ENCODE data around the gene THSD8. TPM values are rescaled to one million over a fixed set of nuclear protein-coding genes. Genes with fewer than 3 reads are reported as not detected.

The THSD8 gene
- total RNA-seq, 1 experiment from 2014 or later: 9.0 TPM

- H3K4me2 ChIP-seq (ENCODE audit: low read depth, low read length, poor library complexity, severe bottlenecking): peak overlapping the region; percentile 80
- H3K27me3 ChIP-seq (ENCODE audit: low read length): no peaks in the 10 kb centered on the region
- H3K79me2 ChIP-seq (ENCODE audit: low read length): no peaks in the 10 kb centered on the region
- H3K9me2 ChIP-seq (replicated peaks; ENCODE audit: insufficient read depth, low read length): no peaks in the 10 kb centered on the region
- no peaks in the 10 kb centered on the region for H4K20me1 ChIP-seq (ENCODE audit: insufficient read depth, low read depth, low read length)
- no peak overlapping the region for H2AFZ ChIP-seq (ENCODE audit: low read length)
- no peak overlapping the region for H3K4me3 ChIP-seq (ENCODE audit: low read length)
- no peaks in the 10 kb centered on the region for H3K36me3 ChIP-seq (ENCODE audit: insufficient read depth, low read length)
- peaks cover 68% of the 10 kb centered on the region for H3K4me1 ChIP-seq (ENCODE audit: low read length)
- no peaks in the 10 kb centered on the region for H3K9me3 ChIP-seq (ENCODE audit: low read length)
- no peak for DNase-seq
- peak overlapping the region; percentile 74 for H3K27ac ChIP-seq (ENCODE audit: low read length)
- H3K9ac ChIP-seq (ENCODE audit: low read length): peak overlapping the region; percentile 31; the same call in 1 of the 2 replicates
These were observed 17.9 kb upstream of the THSD8 start for GRCh38 chr19:12783849-12784393.

GRCh38 chr19:12784394-12784870, 17.4 kb upstream of the THSD8 start:
- H3K27me3 ChIP-seq (ENCODE audit: low read length): no peaks in the 10 kb centered on the region
- no peaks in the 10 kb centered on the region for H3K9me2 ChIP-seq (replicated peaks; ENCODE audit: insufficient read depth, low read length)
- H3K9me3 ChIP-seq (ENCODE audit: low read length): no peaks in the 10 kb centered on the region
- peak overlapping the region; percentile 74 for H3K27ac ChIP-seq (ENCODE audit: low read length)
- DNase-seq: peak; percentile 46
- no peak overlapping the region for H3K4me3 ChIP-seq (ENCODE audit: low read length)
- H3K9ac ChIP-seq (ENCODE audit: low read length): peak overlapping the region; percentile 23
- no peaks in the 10 kb centered on the region for H3K79me2 ChIP-seq (ENCODE audit: low read length)
- no peak overlapping the region for H2AFZ ChIP-seq (ENCODE audit: low read length)
- H3K4me1 ChIP-seq (ENCODE audit: low read length): peaks cover 68% of the 10 kb centered on the region
- no peaks in the 10 kb centered on the region for H3K36me3 ChIP-seq (ENCODE audit: insufficient read depth, low read length)
- no peaks in the 10 kb centered on the region for H4K20me1 ChIP-seq (ENCODE audit: insufficient read depth, low read depth, low read length)
- H3K4me2 ChIP-seq (ENCODE audit: low read depth, low read length, poor library complexity, severe bottlenecking): no peak overlapping the region

- no peaks in the 10 kb centered on the region for H4K20me1 ChIP-seq (ENCODE audit: insufficient read depth, low read depth, low read length)
- H3K27ac ChIP-seq (ENCODE audit: low read length): peak overlapping the region; percentile 74
- H3K36me3 ChIP-seq (ENCODE audit: insufficient read depth, low read length): no peaks in the 10 kb centered on the region
- H3K4me3 ChIP-seq (ENCODE audit: low read length): no peak overlapping the region
- H3K9ac ChIP-seq (ENCODE audit: low read length): peak overlapping the region; percentile 65
- no peak for DNase-seq
- H3K4me1 ChIP-seq (ENCODE audit: low read length): peaks cover 67% of the 10 kb centered on the region
- H2AFZ ChIP-seq (ENCODE audit: low read length): no peak overlapping the region
- H3K27me3 ChIP-seq (ENCODE audit: low read length): no peaks in the 10 kb centered on the region
- no peak overlapping the region for H3K4me2 ChIP-seq (ENCODE audit: low read depth, low read length, poor library complexity, severe bottlenecking)
- no peaks in the 10 kb centered on the region for H3K9me2 ChIP-seq (replicated peaks; ENCODE audit: insufficient read depth, low read length)
- H3K79me2 ChIP-seq (ENCODE audit: low read length): no peaks in the 10 kb centered on the region
- no peaks in the 10 kb centered on the region for H3K9me3 ChIP-seq (ENCODE audit: low read length)
These were observed 16.9 kb upstream of the THSD8 start for GRCh38 chr19:12784871-12785430.

- Histone ChIP-seq H3K4me3 (ENCODE audit: low read length) (no peak overlapping the region), H3K27me3 (ENCODE audit: low read length) (no peaks in the 10 kb centered on the region), H3K9me3 (ENCODE audit: low read length) (no peaks in the 10 kb centered on the region), H3K36me3 (ENCODE audit: insufficient read depth, low read length) (no peaks in the 10 kb centered on the region), H4K20me1 (ENCODE audit: insufficient read depth, low read depth, low read length) (no peaks in the 10 kb centered on the region), H3K9me2 (replicated peaks; ENCODE audit: insufficient read depth, low read length) (no peaks in the 10 kb centered on the region), H3K27ac (ENCODE audit: low read length) (peak overlapping the region; percentile 74), H3K79me2 (ENCODE audit: low read length) (no peaks in the 10 kb centered on the region), H3K4me2 (ENCODE audit: low read depth, low read length, poor library complexity, severe bottlenecking) (peak overlapping the region; percentile 46), H2AFZ (ENCODE audit: low read length) (0 out of 2 replicates have a peak overlapping the region, but pooled peaks have one; percentile 10), H3K9ac (ENCODE audit: low read length) (peak overlapping the region; percentile 65), H3K4me1 (ENCODE audit: low read length) (peaks cover 72% of the 10 kb centered on the region)
- peak; percentile 68 for DNase-seq
These were observed 16.3 kb upstream of the THSD8 start for GRCh38 chr19:12785431-12786031.

- no peaks in the 10 kb centered on the region for H3K36me3 ChIP-seq (ENCODE audit: insufficient read depth, low read length)
- no peaks in the 10 kb centered on the region for H3K27me3 ChIP-seq (ENCODE audit: low read length)
- H3K79me2 ChIP-seq (ENCODE audit: low read length): no peaks in the 10 kb centered on the region
- H3K9me3 ChIP-seq (ENCODE audit: low read length): no peaks in the 10 kb centered on the region
- peak; percentile 64 for DNase-seq
- no peaks in the 10 kb centered on the region for H3K9me2 ChIP-seq (replicated peaks; ENCODE audit: insufficient read depth, low read length)
- H3K27ac ChIP-seq (ENCODE audit: low read length): peak overlapping the region; percentile 74
- H3K9ac ChIP-seq (ENCODE audit: low read length): peak overlapping the region; percentile 65
- peaks cover 79% of the 10 kb centered on the region for H3K4me1 ChIP-seq (ENCODE audit: low read length)
- H4K20me1 ChIP-seq (ENCODE audit: insufficient read depth, low read depth, low read length): no peaks in the 10 kb centered on the region
- H3K4me3 ChIP-seq (ENCODE audit: low read length): no peak overlapping the region
- H3K4me2 ChIP-seq (ENCODE audit: low read depth, low read length, poor library complexity, severe bottlenecking): peak overlapping the region; percentile 46
- H2AFZ ChIP-seq (ENCODE audit: low read length): 0 out of 2 replicates have a peak overlapping the region, but pooled peaks have one; percentile 10
These were observed 15.6 kb upstream of the THSD8 start for GRCh38 chr19:12786141-12786870.

- no peak overlapping the region for H3K4me3 ChIP-seq (ENCODE audit: low read length)
- H2AFZ ChIP-seq (ENCODE audit: low read length): no peak overlapping the region
- H3K36me3 ChIP-seq (ENCODE audit: insufficient read depth, low read length): no peaks in the 10 kb centered on the region
- peak overlapping the region; percentile 65 for H3K9ac ChIP-seq (ENCODE audit: low read length)
- peak overlapping the region; percentile 74; the same call in 1 of the 2 replicates for H3K27ac ChIP-seq (ENCODE audit: low read length)
- H4K20me1 ChIP-seq (ENCODE audit: insufficient read depth, low read depth, low read length): no peaks in the 10 kb centered on the region
- peaks cover 76% of the 10 kb centered on the region for H3K4me1 ChIP-seq (ENCODE audit: low read length)
- no peaks in the 10 kb centered on the region for H3K9me2 ChIP-seq (replicated peaks; ENCODE audit: insufficient read depth, low read length)
- peak overlapping the region; percentile 46 for H3K4me2 ChIP-seq (ENCODE audit: low read depth, low read length, poor library complexity, severe bottlenecking)
- no peaks in the 10 kb centered on the region for H3K27me3 ChIP-seq (ENCODE audit: low read length)
- DNase-seq: no peak
- peaks cover 6% of the 10 kb centered on the region for H3K79me2 ChIP-seq (ENCODE audit: low read length)
- no peaks in the 10 kb centered on the region for H3K9me3 ChIP-seq (ENCODE audit: low read length)
These were observed 14.9 kb upstream of the THSD8 start for GRCh38 chr19:12786952-12787351.

- Histone ChIP-seq H3K79me2 (ENCODE audit: low read length) (peaks cover 10% of the 10 kb centered on the region), H3K9ac (ENCODE audit: low read length) (no peak overlapping the region), H3K9me3 (ENCODE audit: low read length) (no peaks in the 10 kb centered on the region), H3K4me1 (ENCODE audit: low read length) (peaks cover 71% of the 10 kb centered on the region), H3K27me3 (ENCODE audit: low read length) (no peaks in the 10 kb centered on the region), H3K27ac (ENCODE audit: low read length) (no peak overlapping the region), H3K4me2 (ENCODE audit: low read depth, low read length, poor library complexity, severe bottlenecking) (no peak overlapping the region), H3K36me3 (ENCODE audit: insufficient read depth, low read length) (no peaks in the 10 kb centered on the region), H3K9me2 (replicated peaks; ENCODE audit: insufficient read depth, low read length) (no peaks in the 10 kb centered on the region), H4K20me1 (ENCODE audit: insufficient read depth, low read depth, low read length) (no peaks in the 10 kb centered on the region), H3K4me3 (ENCODE audit: low read length) (no peak overlapping the region), H2AFZ (ENCODE audit: low read length) (no peak overlapping the region)
- DNase-seq: no peak
These were observed 14.4 kb upstream of the THSD8 start for GRCh38 chr19:12787458-12787857.
